RWPE1 (cell line): Measurements from ENCODE around the gene PARP8.

Source experiments
- CTCF ChIA-PET: fragments of 350-600 bp; sonication (Branson Sonifier 250); formaldehyde crosslinking; extraction: SDS; loops from one replicate; lab custom pipeline; 2021; lab: Yijun Ruan, JAX
- POLR2A ChIA-PET: fragments of 400-600 bp; formaldehyde crosslinking; extraction: SDS; loops from one replicate; lab custom pipeline; 2020; ENCODE audit warnings: antibody characterized with exemption; ENCODE audit not compliant: low non-redundant PET; lab: Yijun Ruan, JAX
- DNase-seq: peaks from one replicate; pipeline ENCODE4 v3.0.0; 2012; ENCODE audit warnings: low spot score
- H3K27ac ChIP-seq: fragments of 450-650 bp; 2 replicates; pipeline ENCODE4 v1.5.1; 2017
- CTCF ChIP-seq: fragments of 450-650 bp; conservative IDR thresholded peaks from 2 replicates; pipeline ENCODE4 v1.5.1; 2017; ENCODE audit warnings: low read depth, mild to moderate bottlenecking

Gene PARP8

GRCh38 chr5:50724262-50724661, 57.8 kb downstream of the PARP8 start:
- TF ChIP-seq CTCF, result no peak
- no peak overlapping the region for H3K27ac ChIP-seq
- ChIA-PET CTCF (interaction anchor here (0.6 to 1.0 kb wide), 3 partner anchors 9 to 1644 kb away, joined by 3 read pairs; no protein-coding TSS in a partner anchor), POLR2A (no interaction called here)
- no peak for DNase-seq

GRCh38 chr5:50725800-50726474, 59.5 kb downstream of the PARP8 start:
- no peak overlapping the region for H3K27ac ChIP-seq
- DNase-seq, result no peak
- no peak for TF ChIP-seq CTCF
- ChIA-PET POLR2A (no interaction called here), CTCF (interaction anchor here (0.7 kb wide), 1 partner anchor 37 kb away, joined by 3 read pairs; no protein-coding TSS in a partner anchor)

GRCh38 chr5:50726475-50727148, 60.2 kb downstream of the PARP8 start:
- no peak for TF ChIP-seq CTCF
- POLR2A ChIA-PET, result no interaction called here
- no peak for DNase-seq
- no peak overlapping the region for H3K27ac ChIP-seq
- CTCF ChIA-PET, result interaction anchor here (0.7 kb wide), 1 partner anchor 37 kb away, joined by 3 read pairs; no protein-coding TSS in a partner anchor

GRCh38 chr5:50727149-50727496, 60.7 kb downstream of the PARP8 start:
- H3K27ac ChIP-seq, result no peak overlapping the region
- TF ChIP-seq CTCF, result no peak
- CTCF ChIA-PET, result no interaction called here
- POLR2A ChIA-PET, result no interaction called here
- DNase-seq, result peak; percentile 26

- DNase-seq, result no peak
- CTCF ChIA-PET, result no interaction called here
- no peak overlapping the region for H3K27ac ChIP-seq
- no peak for TF ChIP-seq CTCF
- POLR2A ChIA-PET, result no interaction called here
Observed at GRCh38 chr5:50727845-50728244, 61.4 kb downstream of the PARP8 start.

- no peak for TF ChIP-seq CTCF
- DNase-seq, result no peak
- ChIA-PET POLR2A (no interaction called here), CTCF (no interaction called here)
- no peak overlapping the region for H3K27ac ChIP-seq
Observed at GRCh38 chr5:50730336-50730735, 63.9 kb downstream of the PARP8 start.
